ENCODE measurements around the gene CDHR1. TPM values are rescaled to one million over a fixed set of nuclear protein-coding genes. Genes with fewer than 3 reads are reported as not detected.

CDHR1 gene
- total and polyA plus RNA-seq, 2 donors from 2014 or later: 0.47 to 1.1 TPM

GRCh38 chr10:84264611-84265141 lies 70.3 kb downstream of the CDHR1 start:
- DNase-seq: peak in 4 of 5 donors; percentile 57 to 70 (median 60)
- intact Hi-C loops (cut with DNase I): loop anchor here (5.0 to 10.0 kb wide), 2 partner anchors 100 to 273 kb away; no protein-coding TSS in a partner anchor

GRCh38 chr10:84265418-84265817 lies 71.1 kb downstream of the CDHR1 start:
- Histone ChIP-seq H3K27ac (ENCODE audit: low read depth in 2 of 2, low read length in 2 of 2) (no peak overlapping the region), H3K27me3 (ENCODE audit: control insufficient read depth, insufficient read depth, low read length) (no peaks in the 10 kb centered on the region), H3K4me3 (ENCODE audit: low read length in 3 of 3) (no peak overlapping the region), H3K36me3 (ENCODE audit: control insufficient read depth in 2 of 3, insufficient read depth in 3 of 3, low read length in 3 of 3) (no peaks in the 10 kb centered on the region), H3K9me3 (ENCODE audit: control insufficient read depth in 2 of 3, insufficient read depth in 1 of 3, low read length in 3 of 3) (no peaks in the 10 kb centered on the region), H3K4me1 (ENCODE audit: control insufficient read depth in 2 of 3, insufficient read depth in 2 of 3, low read depth in 1 of 3, low read length in 3 of 3) (peaks cover 0 to 3% (median 0%) of the 10 kb centered on the region in 3 donors), H3K9ac (ENCODE audit: low read length in 3 of 3) (no peak overlapping the region)
- TF ChIP-seq CTCF (IDR thresholded peaks at IDR 0.05; ENCODE audit: borderline replicate concordance, extremely low read depth, insufficient read depth): no peak
- FAIRE-seq: no peak
- intact Hi-C loops (cut with DNase I): loop anchor here (5.0 to 10.0 kb wide), 2 partner anchors 99 to 272 kb away; no protein-coding TSS in a partner anchor
- DNase-seq: no peak

More at GRCh38 chr10:84264611-84265141, 70.3 kb downstream of the CDHR1 start:
- no peak for FAIRE-seq
- TF ChIP-seq CTCF (IDR thresholded peaks at IDR 0.05; ENCODE audit: borderline replicate concordance, extremely low read depth, insufficient read depth): peak; percentile 88
- no peak overlapping the region for H3K27ac ChIP-seq (ENCODE audit: low read depth in 2 of 2, low read length in 2 of 2)
- peaks cover 0 to 3% (median 0%) of the 10 kb centered on the region in 3 donors for H3K4me1 ChIP-seq (ENCODE audit: control insufficient read depth in 2 of 3, insufficient read depth in 2 of 3, low read depth in 1 of 3, low read length in 3 of 3)
- no peaks in the 10 kb centered on the region for H3K36me3 ChIP-seq (ENCODE audit: control insufficient read depth in 2 of 3, insufficient read depth in 3 of 3, low read length in 3 of 3)
- no peak overlapping the region for H3K4me3 ChIP-seq (ENCODE audit: low read length in 3 of 3)
- H3K27me3 ChIP-seq (ENCODE audit: control insufficient read depth, insufficient read depth, low read length): no peaks in the 10 kb centered on the region
- H3K9ac ChIP-seq (ENCODE audit: low read length in 3 of 3): no peak overlapping the region
- H3K9me3 ChIP-seq (ENCODE audit: control insufficient read depth in 2 of 3, insufficient read depth in 1 of 3, low read length in 3 of 3): no peaks in the 10 kb centered on the region

GRCh38 chr10:84267503-84268126 lies 73.3 kb downstream of the CDHR1 start:
- no peak overlapping the region for H3K4me3 ChIP-seq (ENCODE audit: low read length in 3 of 3)
- H3K9ac ChIP-seq (ENCODE audit: low read length in 3 of 3): no peak overlapping the region
- FAIRE-seq (no peak), DNase-seq (peak in 1 of 5 donors; percentile 12)
- intact Hi-C loops (cut with DNase I): loop anchor here (5.0 to 10.0 kb wide), 2 partner anchors 97 to 270 kb away; no protein-coding TSS in a partner anchor
- no peak overlapping the region for H3K27ac ChIP-seq (ENCODE audit: low read depth in 2 of 2, low read length in 2 of 2)
- no peaks in the 10 kb centered on the region for H3K27me3 ChIP-seq (ENCODE audit: control insufficient read depth, insufficient read depth, low read length)
- H3K4me1 ChIP-seq (ENCODE audit: control insufficient read depth in 2 of 3, insufficient read depth in 2 of 3, low read depth in 1 of 3, low read length in 3 of 3): peaks cover 0 to 3% (median 0%) of the 10 kb centered on the region in 3 donors
- TF ChIP-seq CTCF (IDR thresholded peaks at IDR 0.05; ENCODE audit: borderline replicate concordance, extremely low read depth, insufficient read depth): peak; percentile 36
- H3K9me3 ChIP-seq (ENCODE audit: control insufficient read depth in 2 of 3, insufficient read depth in 1 of 3, low read length in 3 of 3): no peaks in the 10 kb centered on the region
- H3K36me3 ChIP-seq (ENCODE audit: control insufficient read depth in 2 of 3, insufficient read depth in 3 of 3, low read length in 3 of 3): no peaks in the 10 kb centered on the region

Measured in kidney (tissue), 14 donors.